GM21367 (cell line): ENCODE data around the gene OR10J5.
"Not testable (repeated sequence)": the region's sequence is repeated elsewhere in the genome, so short reads cannot be mapped to it uniquely, and the experiment has no call there.

ENCODE experiments used
- ATAC-seq: cut with Tn5 transposase; IDR thresholded peaks from one replicate; pipeline ENCODE4 v1.9.1; 2021; ENCODE audit not compliant: unreplicated experiment

OR10J5 gene, protein sequence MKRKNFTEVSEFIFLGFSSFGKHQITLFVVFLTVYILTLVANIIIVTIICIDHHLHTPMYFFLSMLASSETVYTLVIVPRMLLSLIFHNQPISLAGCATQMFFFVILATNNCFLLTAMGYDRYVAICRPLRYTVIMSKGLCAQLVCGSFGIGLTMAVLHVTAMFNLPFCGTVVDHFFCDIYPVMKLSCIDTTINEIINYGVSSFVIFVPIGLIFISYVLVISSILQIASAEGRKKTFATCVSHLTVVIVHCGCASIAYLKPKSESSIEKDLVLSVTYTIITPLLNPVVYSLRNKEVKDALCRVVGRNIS

DNA sequence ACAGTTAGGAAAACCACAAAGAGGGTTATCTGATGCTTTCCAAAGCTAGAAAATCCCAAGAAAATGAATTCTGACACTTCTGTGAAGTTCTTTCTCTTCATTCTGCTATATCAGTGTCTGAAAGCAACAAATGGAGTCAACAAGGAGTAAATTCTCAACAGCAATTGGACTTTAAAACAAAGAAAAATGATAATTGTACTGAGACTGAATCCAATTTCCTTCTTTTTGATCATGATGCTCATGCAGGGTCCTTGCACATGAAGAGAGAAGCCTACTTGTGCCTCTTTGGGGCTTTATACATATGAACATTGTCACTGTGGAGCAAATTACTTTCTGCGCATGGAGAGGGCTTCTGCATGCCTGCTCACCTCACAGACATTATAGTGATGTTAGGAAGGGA is at the start of gene OR10J5:
TSS of gene OR10J5 (minus strand) at position 101 of the 400 bp plus-strand sequence. CDS start at position 101, 0 bp downstream.
- no peak for ATAC-seq

DNA sequence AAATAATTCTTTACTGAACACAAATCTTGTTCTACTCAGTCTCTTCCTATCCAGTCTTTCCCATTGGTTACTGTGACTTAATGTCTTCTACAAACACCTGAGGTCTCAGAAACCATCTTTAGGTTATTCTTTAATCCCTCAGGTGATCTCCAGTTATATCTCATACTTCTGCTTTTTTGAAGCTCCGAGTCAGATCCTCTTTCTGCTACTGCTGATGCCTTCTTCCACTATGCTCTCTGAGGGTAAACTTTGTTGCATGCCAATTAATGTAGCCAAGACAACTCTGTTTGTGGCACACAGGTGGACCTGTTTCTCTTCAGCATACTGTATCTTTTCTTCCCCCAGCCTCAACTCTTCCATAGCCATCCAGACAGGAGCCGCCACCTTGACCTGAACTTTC is 48.7 kb upstream of the OR10J5 start:
- no peak for ATAC-seq

DNA sequence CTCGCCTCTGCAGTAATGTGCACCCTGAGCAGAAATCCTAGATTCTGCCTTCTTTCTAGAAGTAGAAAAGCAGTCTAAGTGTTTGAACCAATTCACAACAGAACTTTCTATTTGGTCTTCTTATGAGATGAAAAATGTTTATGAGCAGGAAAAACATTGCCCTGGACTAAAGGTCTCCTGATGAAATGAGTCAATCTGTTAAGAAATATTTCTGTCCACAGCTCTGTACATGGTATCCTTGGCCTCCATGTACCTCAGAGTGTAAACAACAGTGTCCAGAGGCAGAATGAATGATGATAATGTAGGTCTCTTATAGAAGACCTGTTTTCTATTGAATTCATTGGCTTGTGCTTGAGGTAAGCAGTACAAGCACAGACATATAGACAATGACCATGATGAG is 45.6 kb upstream of the OR10J5 start:
- ATAC-seq = no peak

DNA sequence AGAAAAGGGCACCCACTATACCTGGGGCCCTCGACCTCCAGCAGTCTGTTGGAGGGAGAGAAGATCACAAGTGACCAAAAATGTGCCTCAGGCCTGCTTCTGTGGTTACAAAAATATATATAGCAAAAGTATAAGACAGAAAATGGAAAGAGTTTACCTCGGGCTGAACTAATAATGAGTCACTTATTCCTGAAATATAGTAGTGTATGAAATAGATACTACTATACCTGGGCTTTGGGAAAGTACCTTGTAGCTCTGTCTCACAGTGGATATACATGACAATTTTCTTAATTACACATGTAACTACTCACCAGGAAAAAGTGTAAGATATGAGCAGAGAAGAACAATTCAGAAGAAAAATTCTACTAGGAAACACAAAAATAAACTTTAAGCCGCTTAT is 44.5 kb upstream of the OR10J5 start:
- no peak for ATAC-seq

DNA sequence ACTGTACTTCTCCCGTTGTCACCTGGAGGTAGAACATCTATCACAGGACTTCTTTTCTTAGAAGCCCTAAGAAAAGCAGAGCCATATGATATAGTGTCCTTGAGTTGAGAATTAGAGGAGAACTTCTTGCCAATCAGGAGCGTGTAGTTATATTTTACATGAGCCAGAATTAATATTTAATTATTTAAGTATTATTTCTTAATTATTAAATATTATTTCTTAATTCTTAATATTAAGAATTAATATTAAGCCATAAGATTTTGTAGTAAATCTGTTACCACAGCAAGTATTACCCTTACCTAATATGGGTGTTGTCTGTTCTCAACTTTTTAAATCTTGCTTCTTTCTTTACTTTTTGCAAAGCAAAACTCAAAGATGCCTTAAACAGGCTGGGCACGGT is 41.6 kb upstream of the OR10J5 start:
- ATAC-seq = no peak

DNA sequence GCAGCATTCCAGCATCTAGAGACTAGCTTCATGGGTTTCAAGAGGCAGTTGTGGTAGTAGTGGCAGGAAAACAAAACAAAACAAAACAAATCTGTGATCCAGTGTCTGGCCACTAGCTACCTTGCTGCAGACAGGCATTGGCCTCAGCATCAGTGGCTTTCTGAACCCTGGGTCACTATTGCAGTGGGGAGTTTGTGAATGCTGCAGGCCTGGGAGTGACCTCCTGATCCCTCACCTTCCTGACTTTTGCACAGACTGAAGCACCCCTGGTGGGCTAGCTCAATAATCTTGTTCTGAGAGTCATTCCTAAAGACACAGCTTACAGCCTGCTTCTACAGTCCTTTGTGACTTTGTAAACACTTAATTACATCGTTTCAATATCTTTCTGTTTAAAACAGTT is 26.9 kb upstream of the OR10J5 start:
- ATAC-seq = no peak

DNA sequence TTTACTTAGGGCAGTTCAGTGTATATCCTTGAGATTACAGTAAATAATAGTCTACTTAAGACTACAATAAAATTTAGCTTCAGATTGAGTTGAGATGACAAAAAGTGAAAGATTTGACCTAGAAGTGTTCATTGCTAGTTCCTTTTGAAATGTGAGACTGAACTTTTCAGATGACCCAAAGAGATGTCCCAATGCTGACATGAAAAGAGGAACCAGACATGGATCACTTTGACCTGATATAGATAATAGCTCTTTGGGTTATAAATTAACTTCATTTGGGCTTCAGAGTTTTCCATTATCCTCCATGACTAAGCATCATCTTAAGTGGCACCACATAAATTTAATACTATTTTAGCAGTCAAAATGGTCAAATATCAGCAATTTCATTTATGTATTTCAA is 25.7 kb upstream of the OR10J5 start:
- ATAC-seq = no peak

DNA sequence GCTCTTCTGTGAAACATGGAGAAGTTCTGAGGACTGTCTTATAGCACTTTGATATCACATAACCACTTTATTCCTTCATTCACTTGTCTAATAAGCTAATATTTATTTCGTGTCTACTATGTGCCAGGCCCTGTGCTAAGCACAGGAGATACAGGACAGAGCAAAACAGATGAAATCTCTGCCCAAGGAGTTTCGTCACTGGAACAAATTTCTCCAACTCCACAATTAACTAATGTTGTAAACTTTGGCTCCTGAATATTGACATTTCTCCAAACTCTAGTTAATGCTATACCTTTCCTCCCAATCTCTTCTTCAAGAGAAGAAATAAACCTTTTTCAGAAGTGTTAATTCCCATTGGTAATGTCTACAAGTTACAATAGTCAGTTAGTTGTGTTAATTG is 24.8 kb upstream of the OR10J5 start:
- no peak for ATAC-seq

DNA sequence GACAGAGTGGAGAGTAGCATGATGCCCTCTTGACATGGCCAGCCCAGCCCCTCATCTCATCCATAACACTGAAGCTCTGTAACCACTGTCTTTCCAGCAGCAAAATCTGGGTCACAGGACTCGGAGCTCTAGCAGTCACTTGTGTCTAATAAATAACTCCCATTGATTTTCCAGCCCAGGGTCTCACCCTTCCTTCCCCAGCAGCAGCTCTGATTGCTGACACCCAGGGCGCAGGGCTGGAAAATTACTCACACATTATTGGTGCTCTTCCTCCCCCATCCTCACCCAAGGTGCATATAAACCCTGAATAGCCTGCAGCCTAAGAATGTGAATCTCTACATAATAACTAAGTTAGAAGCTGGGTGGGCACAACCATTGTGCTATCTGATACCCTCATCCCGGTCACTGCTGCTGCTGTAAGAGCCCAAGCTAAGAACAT is 21.1 kb upstream of the OR10J5 start:
- no peak for ATAC-seq

DNA sequence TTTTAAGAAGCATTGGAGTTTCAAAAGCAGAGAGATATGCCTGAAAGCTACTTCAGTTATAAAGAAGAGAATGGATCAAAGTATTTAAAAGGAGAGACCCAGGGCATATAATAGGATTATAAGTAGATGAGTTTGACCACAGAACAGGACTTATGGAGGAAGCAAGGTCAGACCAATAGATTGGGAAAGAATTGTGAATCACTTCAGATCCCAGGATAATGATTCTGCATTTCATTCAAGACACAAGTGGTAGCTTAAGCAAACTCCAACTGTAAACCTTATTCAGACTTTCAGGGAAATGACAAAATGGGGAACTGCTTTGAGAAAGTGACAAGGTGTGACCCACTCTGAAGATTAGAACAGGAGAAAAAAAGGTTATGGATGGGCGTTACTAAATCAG is 18.9 kb upstream of the OR10J5 start:
- ATAC-seq = no peak

DNA sequence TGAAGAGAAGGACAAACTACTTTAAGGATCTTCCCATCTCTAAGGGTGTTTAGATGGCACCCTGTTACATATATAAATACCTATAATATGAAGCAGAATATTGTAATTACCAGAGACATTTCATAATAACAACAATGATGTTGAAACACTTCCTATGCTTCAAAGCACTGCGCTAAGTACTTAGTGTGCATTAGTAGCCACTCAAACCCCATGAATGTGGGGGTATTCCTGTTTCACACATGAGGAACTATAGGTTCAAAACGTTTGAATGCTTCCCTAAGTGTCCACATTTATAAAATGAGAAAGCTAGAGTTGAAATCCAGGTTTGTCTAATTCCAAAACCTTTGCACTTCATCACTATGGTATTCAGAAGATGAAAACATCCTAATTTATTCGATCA is 18.5 kb upstream of the OR10J5 start:
- no peak for ATAC-seq

DNA sequence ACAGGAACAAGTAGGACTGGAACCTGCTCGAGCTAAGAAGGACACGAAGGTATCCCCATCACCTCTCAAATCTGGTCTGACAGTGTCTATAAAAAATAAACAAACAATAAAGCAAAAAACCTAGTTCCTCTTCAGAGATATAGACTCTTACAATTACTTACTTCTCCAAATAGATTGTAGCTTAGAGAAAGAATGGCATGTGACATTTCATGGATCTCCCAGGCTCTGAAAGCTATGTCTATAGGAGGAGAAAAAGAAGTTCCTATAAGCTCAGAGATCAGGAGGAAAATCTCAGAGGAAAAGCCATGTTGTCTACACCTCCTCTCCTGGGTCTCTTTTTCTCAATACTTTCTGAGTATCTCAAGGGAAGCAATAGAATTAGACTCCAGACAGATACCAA is 12.3 kb upstream of the OR10J5 start:
- no peak for ATAC-seq

DNA sequence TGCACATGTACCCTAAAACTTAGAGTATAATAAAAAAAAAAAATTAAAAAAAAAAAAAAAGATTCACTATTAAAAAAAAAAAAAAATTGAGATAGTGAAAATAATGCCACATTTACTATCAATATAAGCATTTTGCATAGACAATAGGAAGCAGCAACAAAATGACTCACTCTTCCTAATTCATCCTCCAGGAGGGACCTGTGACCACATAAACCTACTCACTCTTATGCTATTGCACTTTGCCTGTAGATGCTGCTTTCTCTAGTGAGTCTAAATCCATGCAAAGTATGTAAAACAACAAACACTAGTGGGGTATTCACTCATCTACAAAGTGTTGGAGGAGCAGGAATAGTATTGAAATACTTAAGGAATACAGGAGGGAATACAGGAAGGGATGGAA is 2.9 kb downstream of the OR10J5 start:
- no peak for ATAC-seq

DNA sequence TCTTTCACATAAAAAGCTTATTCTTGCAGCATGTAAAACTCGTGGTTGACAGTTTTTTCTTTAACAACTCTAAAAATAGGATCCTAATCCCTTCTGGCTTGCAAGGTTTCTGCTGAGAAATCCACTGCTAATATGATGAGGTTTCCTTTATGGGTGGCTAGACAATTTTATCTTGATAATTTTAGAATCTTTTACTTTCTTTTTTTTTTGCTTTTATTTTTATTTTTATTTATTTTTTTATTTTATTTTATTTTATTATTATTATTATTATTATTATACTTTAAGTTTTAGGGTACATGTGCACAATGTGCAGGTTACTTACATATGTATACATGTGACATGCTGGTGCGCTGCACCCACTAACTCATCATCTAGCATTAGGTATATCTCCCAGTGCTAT is 11.0 kb downstream of the OR10J5 start:
- ATAC-seq = not testable (repeated sequence)

DNA sequence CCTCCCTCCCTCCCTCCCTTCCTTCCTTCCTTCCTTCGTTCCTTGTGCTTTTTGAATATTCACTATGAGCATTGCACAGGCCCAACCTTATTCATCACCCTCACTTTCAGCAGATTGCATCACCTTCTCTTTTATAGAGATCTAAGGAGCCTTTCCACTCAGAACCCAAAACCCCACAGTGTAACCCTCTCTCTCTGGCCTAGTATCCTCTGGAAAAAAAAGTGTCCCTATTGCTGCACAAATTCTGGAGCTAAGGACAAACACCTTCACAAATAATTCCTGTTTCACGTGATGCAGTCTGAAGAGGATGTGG is 25.6 kb downstream of the OR10J5 start:
- ATAC-seq = no peak

DNA sequence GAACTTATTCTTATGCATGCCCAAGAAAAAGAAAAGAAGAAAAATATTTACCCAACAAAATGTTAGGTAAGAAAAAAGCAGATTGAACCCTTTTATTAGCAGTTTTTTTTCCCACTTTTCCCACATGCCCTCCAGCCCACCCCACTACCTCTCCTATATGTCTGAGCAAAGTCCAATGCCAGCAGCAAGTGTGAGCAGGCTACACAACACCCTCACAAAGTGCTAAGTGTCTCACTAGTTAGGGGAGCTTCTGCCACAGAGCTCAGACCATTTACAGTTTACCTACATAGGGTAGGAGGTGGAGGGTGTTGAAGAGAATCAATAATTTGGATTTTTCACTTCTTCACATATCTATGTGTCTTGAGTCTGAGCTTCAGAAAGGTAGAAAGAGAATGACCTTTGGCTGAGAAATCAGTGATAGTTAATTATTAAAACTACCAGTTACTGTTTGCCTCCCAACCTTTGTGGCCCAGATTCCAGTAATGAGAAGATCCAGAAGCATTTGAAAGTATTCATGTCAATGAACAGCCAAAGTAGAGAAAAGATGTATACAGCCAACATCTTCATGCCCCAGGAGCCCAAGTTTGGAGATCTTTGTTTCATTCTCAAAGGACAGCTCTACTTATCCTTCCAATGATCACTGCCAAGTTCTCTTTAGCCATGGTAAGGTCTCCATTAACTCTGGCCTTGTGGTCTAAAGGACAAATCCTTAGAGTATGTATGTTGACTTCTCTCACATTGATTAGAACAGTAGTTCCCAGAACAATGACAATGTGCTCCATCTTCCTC is 26.2 kb downstream of the OR10J5 start:
- ATAC-seq = no peak

DNA sequence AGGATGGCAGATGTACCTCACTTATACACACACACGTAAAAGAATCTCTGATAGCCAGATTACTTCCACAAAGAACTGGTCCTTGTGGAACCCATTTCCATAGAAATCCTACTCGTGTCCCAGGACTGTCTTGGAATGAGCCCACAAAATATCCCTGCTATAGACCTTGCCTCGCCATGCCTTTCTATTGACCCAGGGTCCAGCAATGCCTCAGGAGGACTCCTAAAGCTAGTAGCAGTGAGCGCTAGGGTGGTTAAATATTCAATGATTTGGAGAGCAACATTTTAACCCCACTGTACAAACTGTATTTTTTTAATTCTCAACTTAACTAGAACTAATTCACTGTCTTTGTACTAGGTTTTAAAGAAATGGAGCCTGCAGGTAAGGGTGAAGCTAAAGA is 26.9 kb downstream of the OR10J5 start:
- ATAC-seq = no peak

DNA sequence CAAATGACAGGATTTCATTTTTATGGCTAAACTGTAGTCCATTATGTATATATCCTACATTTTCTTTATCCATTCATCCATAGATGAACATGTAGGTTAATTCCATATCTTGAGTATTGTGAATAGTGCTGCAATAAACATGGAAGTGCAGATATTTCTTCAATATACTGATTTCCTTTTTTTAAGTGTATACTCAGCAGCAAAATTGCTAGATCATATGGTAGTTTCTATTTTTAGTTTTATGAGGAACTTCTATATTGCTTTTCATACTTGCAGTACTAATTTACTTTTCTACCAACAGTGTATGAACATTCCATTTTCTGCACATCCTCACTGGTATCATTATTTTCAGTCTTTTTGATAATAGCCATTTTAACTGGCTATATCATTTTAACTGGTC is 30.1 kb downstream of the OR10J5 start:
- no peak for ATAC-seq

DNA sequence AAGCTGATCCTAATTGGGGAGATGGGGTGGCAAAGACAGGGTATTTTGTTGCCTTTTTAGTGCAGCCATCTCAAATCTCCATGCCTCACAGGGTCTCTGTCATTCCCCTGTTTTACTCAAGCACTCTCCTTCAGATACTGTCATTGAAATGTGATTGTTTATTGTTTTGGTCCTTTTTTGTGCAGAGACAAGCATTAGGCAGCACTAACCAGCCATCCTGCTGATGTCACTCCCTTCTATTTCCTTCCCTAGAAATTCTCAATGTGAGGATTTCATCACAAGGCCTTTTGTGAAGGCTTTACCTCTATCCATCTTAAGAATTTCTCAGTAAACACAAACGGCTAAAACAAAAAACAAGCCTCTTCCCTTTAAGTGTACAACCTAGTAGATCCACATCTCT is 34.7 kb downstream of the OR10J5 start:
- ATAC-seq = no peak

DNA sequence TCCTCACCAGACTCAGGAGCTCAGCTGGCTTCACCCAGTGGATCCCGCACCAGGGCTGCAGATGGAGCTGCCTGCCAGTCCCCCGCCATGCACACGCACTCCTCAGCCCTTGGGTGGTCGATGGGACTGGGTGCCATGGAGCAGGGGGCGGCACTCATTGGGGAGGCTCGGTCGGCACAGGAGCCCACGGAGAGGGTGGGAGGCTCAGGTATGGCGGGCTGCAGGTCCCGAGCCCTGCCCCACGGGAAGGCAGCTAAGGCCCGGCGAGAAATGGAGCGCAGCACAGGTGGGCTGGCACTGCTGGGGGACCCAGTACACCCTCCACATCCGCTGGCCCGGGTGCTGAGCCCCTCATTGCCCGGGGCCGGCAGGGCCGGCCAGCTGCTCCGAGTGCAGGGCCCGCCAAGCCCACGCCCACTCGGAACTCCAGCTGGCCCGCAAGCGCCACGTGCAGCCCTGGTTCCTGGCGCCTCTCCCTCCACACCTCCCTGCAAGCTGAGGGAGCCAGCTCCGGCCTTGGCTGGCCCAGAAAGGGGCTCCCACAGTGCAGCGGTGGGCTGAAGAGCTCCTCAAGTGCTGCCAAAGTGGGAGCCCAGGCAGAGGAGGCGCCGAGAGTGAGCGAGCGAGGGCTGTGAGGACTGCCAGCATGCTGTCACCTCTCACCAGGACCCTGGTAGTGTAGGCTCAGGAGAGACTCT is 41.1 kb downstream of the OR10J5 start:
- not testable (repeated sequence) for ATAC-seq

DNA sequence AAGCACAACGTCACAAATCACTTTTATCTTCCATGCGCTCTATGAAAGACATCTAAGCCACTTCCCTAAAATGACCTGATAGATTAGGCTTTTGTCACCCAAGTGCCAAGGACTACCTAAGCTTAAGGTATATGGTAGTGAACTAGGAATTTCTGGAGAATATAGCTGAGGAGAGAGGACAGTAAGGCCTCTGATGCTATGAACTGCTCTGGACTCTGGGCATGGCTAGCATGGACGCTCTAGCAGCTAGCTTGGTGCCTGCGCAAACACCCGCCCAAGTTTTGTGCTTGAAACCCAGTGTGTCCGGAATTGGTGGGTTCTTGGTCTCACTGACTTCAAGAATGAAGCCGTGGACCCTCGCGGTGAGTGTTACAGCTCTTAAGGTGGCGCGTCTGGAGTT is 42.5 kb downstream of the OR10J5 start:
- ATAC-seq = no peak
